ENCODE data around the gene LRP2. TPM values are rescaled to one million over a fixed set of nuclear protein-coding genes. Genes with fewer than 3 reads are reported as not detected.

Gene LRP2
- total and polyA plus RNA-seq, 2 experiments from 2014 or later = 0.68 to 2.7 TPM

GRCh38 chr2:169116327-169116726, 246.0 kb downstream of the LRP2 start:
- Histone ChIP-seq H3F3A (replicated peaks; ENCODE audit: low read depth) (no peaks in the 10 kb centered on the region), H3K36me3 (ENCODE audit: insufficient read depth) (no peaks in the 10 kb centered on the region), H3K4me1 (ENCODE audit: insufficient read depth) (peaks cover 2% of the 10 kb centered on the region; the same call in 1 of the 2 replicates), H3K27me3 (ENCODE audit: insufficient read depth) (no peaks in the 10 kb centered on the region), H3K27ac (ENCODE audit: low read depth) (no peak overlapping the region), H3K79me2 (replicated peaks; ENCODE audit: insufficient read depth) (no peaks in the 10 kb centered on the region), H2AFZ (no peak overlapping the region), H3K9me2 (ENCODE audit: insufficient read depth) (peaks cover 20% of the 10 kb centered on the region; the same call in 1 of the 2 replicates), H3K4me3 (no peak overlapping the region), H4K20me1 (replicated peaks; ENCODE audit: insufficient read depth) (no peaks in the 10 kb centered on the region), H3K4me2 (no peak overlapping the region)
- Mint-ChIP-seq H3K27me3 (ENCODE audit: insufficient read depth, low read depth, poor library complexity) (peaks cover 3% of the 10 kb centered on the region), H3K4me1 (peaks cover 6% of the 10 kb centered on the region; the same call in 2 of the 3 replicates), H3K27ac (no peak overlapping the region), H3K36me3 (ENCODE audit: low read depth) (no peaks in the 10 kb centered on the region), H3K9me3 (0 out of 3 replicates have a peak, but pooled peaks cover 4% of the 10 kb centered on the region), H3K4me3 (no peak overlapping the region)
- TF ChIP-seq CTCF (conservative IDR thresholded peaks at IDR 0.05; ENCODE audit: low read depth in 2 of 2) (no peak), JUNB (IDR thresholded peaks at IDR 0.05; ENCODE audit: unreplicated experiment) (no peak), EZH2phosphoT487 (IDR thresholded peaks at IDR 0.05; ENCODE audit: unreplicated experiment) (no peak), STAT1 (IDR thresholded peaks at IDR 0.05; ENCODE audit: unreplicated experiment) (no peak)
- DNase-seq (ENCODE audit: low spot score) (no peak), ATAC-seq (no peak)

- H3K27me3 Mint-ChIP-seq (ENCODE audit: insufficient read depth, low read depth, poor library complexity) = peaks cover 5% of the 10 kb centered on the region
- Histone ChIP-seq H3K27me3 (ENCODE audit: insufficient read depth) (no peaks in the 10 kb centered on the region), H3F3A (replicated peaks; ENCODE audit: low read depth) (no peaks in the 10 kb centered on the region), H3K9me2 (ENCODE audit: insufficient read depth) (0 out of 2 replicates have a peak, but pooled peaks cover 7% of the 10 kb centered on the region), H3K79me2 (replicated peaks; ENCODE audit: insufficient read depth) (no peaks in the 10 kb centered on the region), H2AFZ (no peak overlapping the region), H4K20me1 (replicated peaks; ENCODE audit: insufficient read depth) (no peaks in the 10 kb centered on the region), H3K36me3 (ENCODE audit: insufficient read depth) (no peaks in the 10 kb centered on the region), H3K4me1 (ENCODE audit: insufficient read depth) (peaks cover 16% of the 10 kb centered on the region; the same call in 1 of the 2 replicates), H3K4me2 (no peak overlapping the region), H3K27ac (ENCODE audit: low read depth) (no peak overlapping the region), H3K4me3 (no peak overlapping the region)
- H3K27ac Mint-ChIP-seq = no peak overlapping the region
- no peaks in the 10 kb centered on the region for H3K9me3 Mint-ChIP-seq
- H3K36me3 Mint-ChIP-seq (ENCODE audit: low read depth) = no peaks in the 10 kb centered on the region
- H3K4me1 Mint-ChIP-seq = peaks cover 15% of the 10 kb centered on the region; the same call in 2 of the 3 replicates
- no peak for ATAC-seq
- TF ChIP-seq ZNF331 (CRISPR knock-in tag; IDR thresholded peaks at IDR 0.05; ENCODE audit: low read depth) (no peak), ETS1 (IDR thresholded peaks at IDR 0.05) (no peak), STAT1 (IDR thresholded peaks at IDR 0.05; ENCODE audit: unreplicated experiment) (no peak), CREB1 (CRISPR knock-in tag; IDR thresholded peaks at IDR 0.05; ENCODE audit: low read depth) (no peak)
- DNase-seq (ENCODE audit: low spot score) = no peak
- H3K4me3 Mint-ChIP-seq = no peak overlapping the region
Measured at GRCh38 chr2:169114056-169114455, 248.3 kb downstream of the LRP2 start.

GRCh38 chr2:169112841-169113240, 249.5 kb downstream of the LRP2 start:
- Histone ChIP-seq H3K4me3 (no peak overlapping the region), H3K79me2 (replicated peaks; ENCODE audit: insufficient read depth) (no peaks in the 10 kb centered on the region), H3K4me1 (ENCODE audit: insufficient read depth) (peaks cover 16% of the 10 kb centered on the region; the same call in 1 of the 2 replicates), H3F3A (replicated peaks; ENCODE audit: low read depth) (no peaks in the 10 kb centered on the region), H3K36me3 (ENCODE audit: insufficient read depth) (no peaks in the 10 kb centered on the region), H2AFZ (peak overlapping the region; percentile 84; the same call in 1 of the 2 replicates), H3K27me3 (ENCODE audit: insufficient read depth) (no peaks in the 10 kb centered on the region), H3K9me2 (ENCODE audit: insufficient read depth) (0 out of 2 replicates have a peak, but pooled peaks cover 7% of the 10 kb centered on the region), H4K20me1 (replicated peaks; ENCODE audit: insufficient read depth) (no peaks in the 10 kb centered on the region), H3K27ac (ENCODE audit: low read depth) (no peak overlapping the region), H3K4me2 (no peak overlapping the region)
- Mint-ChIP-seq H3K27ac (no peak overlapping the region), H3K36me3 (ENCODE audit: low read depth) (no peaks in the 10 kb centered on the region), H3K4me3 (no peak overlapping the region), H3K27me3 (ENCODE audit: insufficient read depth, low read depth, poor library complexity) (peaks cover 5% of the 10 kb centered on the region), H3K4me1 (peaks cover 15% of the 10 kb centered on the region; the same call in 2 of the 3 replicates), H3K9me3 (no peaks in the 10 kb centered on the region)
- DNase-seq (ENCODE audit: low spot score) = no peak
- no peak for ATAC-seq
- no peak for TF ChIP-seq ZNF331 (CRISPR knock-in tag; IDR thresholded peaks at IDR 0.05; ENCODE audit: low read depth)
- no peak for TF ChIP-seq CTCF (conservative IDR thresholded peaks at IDR 0.05; ENCODE audit: low read depth in 2 of 2)
- no peak for TF ChIP-seq EZH2phosphoT487 (IDR thresholded peaks at IDR 0.05; ENCODE audit: unreplicated experiment)
- no peak for TF ChIP-seq REST (IDR thresholded peaks at IDR 0.05; ENCODE audit: unreplicated experiment)
- TF ChIP-seq POLR2AphosphoS5 (IDR thresholded peaks at IDR 0.05; ENCODE audit: low read depth) = no peak

All from GM23338 (cell line).